ENCODE measurements around the gene TM4SF20. TPM values are rescaled to one million over a fixed set of nuclear protein-coding genes. Genes with fewer than 3 reads are reported as not detected.

The TM4SF20 gene
- total and polyA plus RNA-seq, 4 donors, result not detected

DNA sequence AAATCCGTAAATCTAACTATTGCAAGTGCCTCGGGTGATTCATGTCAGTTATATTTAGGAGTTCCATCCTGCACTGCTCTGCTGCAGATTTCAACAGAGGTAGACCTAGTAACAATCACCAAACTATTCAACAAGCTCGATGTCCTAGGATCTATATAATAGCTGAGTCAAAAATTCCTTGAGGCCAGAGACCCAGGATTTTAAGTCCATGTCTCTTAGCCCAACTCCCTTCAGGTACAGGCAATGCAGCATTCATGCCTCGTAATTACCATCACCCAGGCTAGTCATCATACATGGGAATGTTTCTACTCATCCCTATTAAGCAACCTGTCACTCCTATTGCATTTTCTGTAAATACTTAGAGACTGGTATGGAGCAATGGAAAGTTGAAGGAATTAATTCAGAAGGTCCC lies 729 bp downstream of the TM4SF20 start:
- no peaks in the 10 kb centered on the region for H3K4me1 ChIP-seq (ENCODE audit: control insufficient read depth in 4 of 4, insufficient read depth in 4 of 4, low read length in 3 of 4)
- H3K36me3 ChIP-seq (ENCODE audit: control insufficient read depth in 4 of 4, insufficient read depth in 3 of 4, low read depth in 1 of 4, low read length in 3 of 4), result no peaks in the 10 kb centered on the region
- TF ChIP-seq, protein P1, sequence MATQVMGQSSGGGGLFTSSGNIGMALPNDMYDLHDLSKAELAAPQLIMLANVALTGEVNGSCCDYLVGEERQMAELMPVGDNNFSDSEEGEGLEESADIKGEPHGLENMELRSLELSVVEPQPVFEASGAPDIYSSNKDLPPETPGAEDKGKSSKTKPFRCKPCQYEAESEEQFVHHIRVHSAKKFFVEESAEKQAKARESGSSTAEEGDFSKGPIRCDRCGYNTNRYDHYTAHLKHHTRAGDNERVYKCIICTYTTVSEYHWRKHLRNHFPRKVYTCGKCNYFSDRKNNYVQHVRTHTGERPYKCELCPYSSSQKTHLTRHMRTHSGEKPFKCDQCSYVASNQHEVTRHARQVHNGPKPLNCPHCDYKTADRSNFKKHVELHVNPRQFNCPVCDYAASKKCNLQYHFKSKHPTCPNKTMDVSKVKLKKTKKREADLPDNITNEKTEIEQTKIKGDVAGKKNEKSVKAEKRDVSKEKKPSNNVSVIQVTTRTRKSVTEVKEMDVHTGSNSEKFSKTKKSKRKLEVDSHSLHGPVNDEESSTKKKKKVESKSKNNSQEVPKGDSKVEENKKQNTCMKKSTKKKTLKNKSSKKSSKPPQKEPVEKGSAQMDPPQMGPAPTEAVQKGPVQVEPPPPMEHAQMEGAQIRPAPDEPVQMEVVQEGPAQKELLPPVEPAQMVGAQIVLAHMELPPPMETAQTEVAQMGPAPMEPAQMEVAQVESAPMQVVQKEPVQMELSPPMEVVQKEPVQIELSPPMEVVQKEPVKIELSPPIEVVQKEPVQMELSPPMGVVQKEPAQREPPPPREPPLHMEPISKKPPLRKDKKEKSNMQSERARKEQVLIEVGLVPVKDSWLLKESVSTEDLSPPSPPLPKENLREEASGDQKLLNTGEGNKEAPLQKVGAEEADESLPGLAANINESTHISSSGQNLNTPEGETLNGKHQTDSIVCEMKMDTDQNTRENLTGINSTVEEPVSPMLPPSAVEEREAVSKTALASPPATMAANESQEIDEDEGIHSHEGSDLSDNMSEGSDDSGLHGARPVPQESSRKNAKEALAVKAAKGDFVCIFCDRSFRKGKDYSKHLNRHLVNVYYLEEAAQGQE (IDR thresholded peaks at IDR 0.05), result no peak
- TF ChIP-seq, protein P2, sequence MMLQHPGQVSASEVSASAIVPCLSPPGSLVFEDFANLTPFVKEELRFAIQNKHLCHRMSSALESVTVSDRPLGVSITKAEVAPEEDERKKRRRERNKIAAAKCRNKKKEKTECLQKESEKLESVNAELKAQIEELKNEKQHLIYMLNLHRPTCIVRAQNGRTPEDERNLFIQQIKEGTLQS (IDR thresholded peaks at IDR 0.05), result no peak
- no peak for TF ChIP-seq HNF4G (IDR thresholded peaks at IDR 0.05)
- TF ChIP-seq, protein P3, sequence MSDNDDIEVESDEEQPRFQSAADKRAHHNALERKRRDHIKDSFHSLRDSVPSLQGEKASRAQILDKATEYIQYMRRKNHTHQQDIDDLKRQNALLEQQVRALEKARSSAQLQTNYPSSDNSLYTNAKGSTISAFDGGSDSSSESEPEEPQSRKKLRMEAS (IDR thresholded peaks at IDR 0.05), result no peak
- no peak for TF ChIP-seq RAD21 (IDR thresholded peaks at IDR 0.05)
- no peak for TF ChIP-seq NR2F2 (IDR thresholded peaks at IDR 0.05)
- TF ChIP-seq, protein P4, sequence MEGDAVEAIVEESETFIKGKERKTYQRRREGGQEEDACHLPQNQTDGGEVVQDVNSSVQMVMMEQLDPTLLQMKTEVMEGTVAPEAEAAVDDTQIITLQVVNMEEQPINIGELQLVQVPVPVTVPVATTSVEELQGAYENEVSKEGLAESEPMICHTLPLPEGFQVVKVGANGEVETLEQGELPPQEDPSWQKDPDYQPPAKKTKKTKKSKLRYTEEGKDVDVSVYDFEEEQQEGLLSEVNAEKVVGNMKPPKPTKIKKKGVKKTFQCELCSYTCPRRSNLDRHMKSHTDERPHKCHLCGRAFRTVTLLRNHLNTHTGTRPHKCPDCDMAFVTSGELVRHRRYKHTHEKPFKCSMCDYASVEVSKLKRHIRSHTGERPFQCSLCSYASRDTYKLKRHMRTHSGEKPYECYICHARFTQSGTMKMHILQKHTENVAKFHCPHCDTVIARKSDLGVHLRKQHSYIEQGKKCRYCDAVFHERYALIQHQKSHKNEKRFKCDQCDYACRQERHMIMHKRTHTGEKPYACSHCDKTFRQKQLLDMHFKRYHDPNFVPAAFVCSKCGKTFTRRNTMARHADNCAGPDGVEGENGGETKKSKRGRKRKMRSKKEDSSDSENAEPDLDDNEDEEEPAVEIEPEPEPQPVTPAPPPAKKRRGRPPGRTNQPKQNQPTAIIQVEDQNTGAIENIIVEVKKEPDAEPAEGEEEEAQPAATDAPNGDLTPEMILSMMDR (IDR thresholded peaks at IDR 0.05; ENCODE audit: low read depth, low read length, missing input control), result no peak
- no peak for TF ChIP-seq HNF4A (conservative IDR thresholded peaks at IDR 0.05)
- TF ChIP-seq TAF1 (conservative IDR thresholded peaks at IDR 0.05), result no peak
- TF ChIP-seq, protein P5, sequence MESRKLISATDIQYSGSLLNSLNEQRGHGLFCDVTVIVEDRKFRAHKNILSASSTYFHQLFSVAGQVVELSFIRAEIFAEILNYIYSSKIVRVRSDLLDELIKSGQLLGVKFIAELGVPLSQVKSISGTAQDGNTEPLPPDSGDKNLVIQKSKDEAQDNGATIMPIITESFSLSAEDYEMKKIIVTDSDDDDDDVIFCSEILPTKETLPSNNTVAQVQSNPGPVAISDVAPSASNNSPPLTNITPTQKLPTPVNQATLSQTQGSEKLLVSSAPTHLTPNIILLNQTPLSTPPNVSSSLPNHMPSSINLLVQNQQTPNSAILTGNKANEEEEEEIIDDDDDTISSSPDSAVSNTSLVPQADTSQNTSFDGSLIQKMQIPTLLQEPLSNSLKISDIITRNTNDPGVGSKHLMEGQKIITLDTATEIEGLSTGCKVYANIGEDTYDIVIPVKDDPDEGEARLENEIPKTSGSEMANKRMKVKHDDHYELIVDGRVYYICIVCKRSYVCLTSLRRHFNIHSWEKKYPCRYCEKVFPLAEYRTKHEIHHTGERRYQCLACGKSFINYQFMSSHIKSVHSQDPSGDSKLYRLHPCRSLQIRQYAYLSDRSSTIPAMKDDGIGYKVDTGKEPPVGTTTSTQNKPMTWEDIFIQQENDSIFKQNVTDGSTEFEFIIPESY (IDR thresholded peaks at IDR 0.05), result no peak
- TF ChIP-seq FOXA1 (IDR thresholded peaks at IDR 0.05), result no peak
- no peak for TF ChIP-seq YY1 (IDR thresholded peaks at IDR 0.05)
- no peak for TF ChIP-seq FOXA2 (IDR thresholded peaks at IDR 0.05)
- TF ChIP-seq JUND (IDR thresholded peaks at IDR 0.05), result no peak
- no peak overlapping the region for H3K4me3 ChIP-seq (ENCODE audit: low read depth in 1 of 3, low read length in 3 of 3)
- no peak overlapping the region for H3K9ac ChIP-seq (ENCODE audit: low read depth in 1 of 2, low read length in 2 of 2)
- no peak for DNase-seq (ENCODE audit: low spot score)
- no peaks in the 10 kb centered on the region for H3K27me3 ChIP-seq (ENCODE audit: control insufficient read depth in 4 of 4, insufficient read depth in 4 of 4, low read length in 3 of 4)
- no peaks in the 10 kb centered on the region for H3K9me3 ChIP-seq (ENCODE audit: control insufficient read depth in 4 of 4, low read length in 3 of 4)
- WGBS, result 86% methylated on average over 4 of the region's 4 CpGs
- no peak overlapping the region for H3K27ac ChIP-seq (ENCODE audit: low read depth in 1 of 2, low read length in 2 of 2)

DNA sequence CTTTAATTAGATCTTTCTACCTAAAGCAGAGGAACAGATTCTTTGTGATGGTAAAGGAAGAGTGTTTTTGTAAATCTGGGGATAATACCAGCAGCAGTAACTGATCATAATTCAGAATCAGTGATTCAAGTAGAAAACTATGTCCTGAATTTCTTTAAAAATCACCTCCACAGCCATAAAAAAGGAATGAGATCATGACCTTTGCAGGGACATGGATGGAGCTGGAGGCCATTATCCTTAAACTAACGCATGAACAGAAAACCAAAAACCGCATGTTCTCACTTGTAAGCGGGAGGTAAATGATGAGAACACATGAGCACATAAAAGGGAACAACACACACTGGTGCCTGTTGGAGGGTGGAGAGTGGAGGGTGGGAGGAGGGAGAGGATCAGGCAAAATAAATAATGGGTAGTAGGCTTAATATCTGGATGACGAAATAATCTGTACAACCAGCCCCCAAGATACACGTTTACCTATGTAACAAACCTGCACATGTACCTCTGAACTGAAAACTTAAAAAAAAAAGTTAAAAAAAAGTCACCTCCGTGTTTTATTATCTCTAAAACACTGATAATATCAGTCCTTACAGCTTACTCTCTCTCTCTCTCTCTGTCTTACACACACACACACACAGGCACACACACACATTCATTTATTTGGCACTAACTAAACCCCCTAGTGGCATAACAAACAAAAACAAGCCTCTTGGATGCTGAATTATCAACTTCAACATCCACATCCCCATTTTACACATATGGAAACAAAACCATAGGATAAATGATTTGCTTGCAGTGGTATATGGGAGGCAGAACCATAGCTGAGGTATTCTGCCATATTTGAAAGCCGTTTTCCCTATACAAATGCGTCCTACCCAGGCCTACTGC lies 1.4 kb downstream of the TM4SF20 start:
- TF ChIP-seq, protein P5 (IDR thresholded peaks at IDR 0.05), result no peak
- no peak for TF ChIP-seq GABPA (IDR thresholded peaks at IDR 0.05 in 1 of 2, conservative IDR thresholded peaks at IDR 0.05 in 1 of 2)
- TF ChIP-seq FOXA2 (IDR thresholded peaks at IDR 0.05), result no peak
- TF ChIP-seq, protein P3 (IDR thresholded peaks at IDR 0.05), result no peak
- TF ChIP-seq RAD21 (IDR thresholded peaks at IDR 0.05), result no peak
- TF ChIP-seq JUND (IDR thresholded peaks at IDR 0.05), result no peak
- TF ChIP-seq RXRA (IDR thresholded peaks at IDR 0.05), result no peak
- no peak for TF ChIP-seq HNF4A (conservative IDR thresholded peaks at IDR 0.05)
- TF ChIP-seq HNF4G (IDR thresholded peaks at IDR 0.05), result no peak
- no peak for TF ChIP-seq TAF1 (conservative IDR thresholded peaks at IDR 0.05)
- 75% methylated on average over 8 of the region's 8 CpGs for WGBS
- no peaks in the 10 kb centered on the region for H3K4me1 ChIP-seq (ENCODE audit: control insufficient read depth in 4 of 4, insufficient read depth in 4 of 4, low read length in 3 of 4)
- no peak overlapping the region for H3K9ac ChIP-seq (ENCODE audit: low read depth in 1 of 2, low read length in 2 of 2)
- H3K4me3 ChIP-seq (ENCODE audit: low read depth in 1 of 3, low read length in 3 of 3), result no peak overlapping the region
- DNase-seq (ENCODE audit: low spot score), result no peak
- H3K9me3 ChIP-seq (ENCODE audit: control insufficient read depth in 4 of 4, low read length in 3 of 4), result no peaks in the 10 kb centered on the region
- no peak overlapping the region for H3K27ac ChIP-seq (ENCODE audit: low read depth in 1 of 2, low read length in 2 of 2)
- no peaks in the 10 kb centered on the region for H3K36me3 ChIP-seq (ENCODE audit: control insufficient read depth in 4 of 4, insufficient read depth in 3 of 4, low read depth in 1 of 4, low read length in 3 of 4)
- no peaks in the 10 kb centered on the region for H3K27me3 ChIP-seq (ENCODE audit: control insufficient read depth in 4 of 4, insufficient read depth in 4 of 4, low read length in 3 of 4)
